ENCODE measurements around the gene TARBP1. TPM values are rescaled to one million over a fixed set of nuclear protein-coding genes. Genes with fewer than 3 reads are reported as not detected.
A peak's percentile ranks its signal among the peaks of the same experiment; 100 is the strongest.

The TARBP1 gene
- total and polyA plus RNA-seq, 2 donors (not counting 1 experiment from before 2014, with no cell fraction given), result 35.4 to 71.5 TPM

DNA sequence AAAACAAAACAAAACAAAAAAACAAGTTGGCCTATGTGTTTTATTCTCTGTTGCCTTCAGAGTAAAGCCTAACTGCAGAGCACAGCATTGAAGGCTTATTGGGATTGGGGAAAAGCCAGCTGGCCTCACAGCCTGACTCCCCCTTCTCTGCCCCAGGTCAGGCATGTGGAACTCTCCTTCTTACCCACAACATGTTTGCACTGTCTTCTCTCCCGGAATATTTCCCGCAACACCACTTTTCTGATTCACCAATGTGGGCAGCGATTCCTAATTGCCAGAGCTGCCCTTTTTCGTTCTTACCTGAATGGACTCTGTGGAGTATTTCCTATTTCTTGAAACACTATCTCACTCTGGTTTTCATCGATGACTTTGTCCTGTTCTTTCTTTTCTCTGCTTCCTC is 2.8 kb upstream of the TARBP1 start:
- Histone ChIP-seq H3K4me2 (replicated peaks; ENCODE audit: low read depth, low read length, poor library complexity, severe bottlenecking) (no peak overlapping the region), H3K79me2 (ENCODE audit: control insufficient read depth, insufficient read depth, low read length) (peaks cover 3% of the 10 kb centered on the region), H3K9me3 (ENCODE audit: control extremely low read depth in 1 of 3, control insufficient read depth in 2 of 3, insufficient read depth in 1 of 3, low read length in 2 of 3) (no peaks in the 10 kb centered on the region), H3K4me1 (ENCODE audit: control insufficient read depth in 2 of 2, insufficient read depth in 2 of 2, low read length in 2 of 2) (peaks cover 11 to 16% of the 10 kb centered on the region in 2 donors), H4K20me1 (ENCODE audit: control insufficient read depth, insufficient read depth, low read length, poor library complexity, severe bottlenecking) (no peaks in the 10 kb centered on the region), H2AFZ (ENCODE audit: insufficient read depth, low read depth, low read length, poor library complexity, severe bottlenecking) (no peak overlapping the region), H3K9ac (ENCODE audit: low read length) (no peak overlapping the region), H3K27me3 (replicated peaks in 1 of 4; ENCODE audit: control extremely low read depth in 1 of 4, control insufficient read depth in 3 of 4, insufficient read depth in 4 of 4, low read length in 3 of 4) (no peaks in the 10 kb centered on the region), H3K27ac (ENCODE audit: low read length in 2 of 2) (no peak overlapping the region), H3K4me3 (ENCODE audit: control extremely low read depth in 1 of 5, extremely low read depth in 1 of 5, insufficient read depth in 1 of 5, low read depth in 2 of 5, low read length in 4 of 5) (no peak overlapping the region), H3K36me3 (replicated peaks in 1 of 2; ENCODE audit: control extremely low read depth in 1 of 2, control insufficient read depth in 1 of 2, extremely low read depth in 1 of 2, insufficient read depth in 2 of 2, low read length in 1 of 2) (no peaks in the 10 kb centered on the region)
- WGBS (ENCODE audit: insufficient coverage), result 98% methylated on average over 5 of the region's 5 CpGs
- H3K27ac Mint-ChIP-seq, result no peak overlapping the region
- ATAC-seq (ENCODE audit: low read depth) (no peak), DNase-seq (no peak)
- H3K4me3 Mint-ChIP-seq, result no peak overlapping the region
- peaks cover 16% of the 10 kb centered on the region for H3K4me1 Mint-ChIP-seq
- H3K27me3 Mint-ChIP-seq, result peaks cover 6% of the 10 kb centered on the region
- POLR2A ChIA-PET, result no interaction called here
- TF ChIP-seq, protein P1, sequence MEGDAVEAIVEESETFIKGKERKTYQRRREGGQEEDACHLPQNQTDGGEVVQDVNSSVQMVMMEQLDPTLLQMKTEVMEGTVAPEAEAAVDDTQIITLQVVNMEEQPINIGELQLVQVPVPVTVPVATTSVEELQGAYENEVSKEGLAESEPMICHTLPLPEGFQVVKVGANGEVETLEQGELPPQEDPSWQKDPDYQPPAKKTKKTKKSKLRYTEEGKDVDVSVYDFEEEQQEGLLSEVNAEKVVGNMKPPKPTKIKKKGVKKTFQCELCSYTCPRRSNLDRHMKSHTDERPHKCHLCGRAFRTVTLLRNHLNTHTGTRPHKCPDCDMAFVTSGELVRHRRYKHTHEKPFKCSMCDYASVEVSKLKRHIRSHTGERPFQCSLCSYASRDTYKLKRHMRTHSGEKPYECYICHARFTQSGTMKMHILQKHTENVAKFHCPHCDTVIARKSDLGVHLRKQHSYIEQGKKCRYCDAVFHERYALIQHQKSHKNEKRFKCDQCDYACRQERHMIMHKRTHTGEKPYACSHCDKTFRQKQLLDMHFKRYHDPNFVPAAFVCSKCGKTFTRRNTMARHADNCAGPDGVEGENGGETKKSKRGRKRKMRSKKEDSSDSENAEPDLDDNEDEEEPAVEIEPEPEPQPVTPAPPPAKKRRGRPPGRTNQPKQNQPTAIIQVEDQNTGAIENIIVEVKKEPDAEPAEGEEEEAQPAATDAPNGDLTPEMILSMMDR (IDR thresholded peaks at IDR 0.05), result no peak
- TF ChIP-seq EZH2 (IDR thresholded peaks at IDR 0.05; ENCODE audit: borderline replicate concordance, insufficient read depth, low read depth, low read length, poor library complexity, severe bottlenecking), result no peak
- CTCF ChIA-PET, result no interaction called here
- no peaks in the 10 kb centered on the region for H3K9me3 Mint-ChIP-seq (ENCODE audit: insufficient read depth)
- intact Hi-C loops (cut with micrococcal nuclease), result no loop called here

DNA sequence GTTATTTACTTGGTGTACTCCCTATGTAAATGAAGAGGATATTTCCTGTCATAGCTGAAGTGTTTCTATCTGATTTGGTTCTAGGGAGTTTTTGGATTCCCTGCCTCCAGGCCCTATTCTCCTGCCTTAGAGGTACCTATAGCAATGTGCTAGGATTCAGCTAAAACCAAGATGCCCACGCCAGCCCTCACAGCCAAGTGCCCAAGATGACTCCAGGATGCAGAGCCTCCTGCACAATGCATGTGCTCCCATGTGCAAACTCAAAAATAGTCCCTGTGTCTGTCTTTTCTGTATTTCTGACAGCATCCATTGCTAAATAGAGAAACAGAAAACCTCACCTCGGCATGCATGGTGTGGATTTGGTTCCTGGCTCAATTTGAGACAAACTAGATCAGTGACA is 887 bp upstream of the TARBP1 start:
- H3K4me1 Mint-ChIP-seq, result peaks cover 30% of the 10 kb centered on the region
- CTCF ChIA-PET, result no interaction called here
- POLR2A ChIA-PET, result no interaction called here
- Histone ChIP-seq H3K4me3 (ENCODE audit: control extremely low read depth in 1 of 5, extremely low read depth in 1 of 5, insufficient read depth in 1 of 5, low read depth in 2 of 5, low read length in 4 of 5) (no peak overlapping the region), H3K4me1 (ENCODE audit: control insufficient read depth in 2 of 2, insufficient read depth in 2 of 2, low read length in 2 of 2) (peaks cover 29 to 33% of the 10 kb centered on the region in 2 donors), H3K9ac (ENCODE audit: low read length) (no peak overlapping the region), H3K36me3 (replicated peaks in 1 of 2; ENCODE audit: control extremely low read depth in 1 of 2, control insufficient read depth in 1 of 2, extremely low read depth in 1 of 2, insufficient read depth in 2 of 2, low read length in 1 of 2) (no peaks in the 10 kb centered on the region), H3K79me2 (ENCODE audit: control insufficient read depth, insufficient read depth, low read length) (peaks cover 22% of the 10 kb centered on the region), H2AFZ (ENCODE audit: insufficient read depth, low read depth, low read length, poor library complexity, severe bottlenecking) (no peak overlapping the region), H3K27me3 (replicated peaks in 1 of 4; ENCODE audit: control extremely low read depth in 1 of 4, control insufficient read depth in 3 of 4, insufficient read depth in 4 of 4, low read length in 3 of 4) (no peaks in the 10 kb centered on the region), H3K9me3 (ENCODE audit: control extremely low read depth in 1 of 3, control insufficient read depth in 2 of 3, insufficient read depth in 1 of 3, low read length in 2 of 3) (peaks cover 0 to 4% (median 0%) of the 10 kb centered on the region in 3 donors), H3K4me2 (replicated peaks; ENCODE audit: low read depth, low read length, poor library complexity, severe bottlenecking) (no peak overlapping the region), H4K20me1 (ENCODE audit: control insufficient read depth, insufficient read depth, low read length, poor library complexity, severe bottlenecking) (no peaks in the 10 kb centered on the region), H3K27ac (ENCODE audit: low read length in 2 of 2) (no peak overlapping the region)
- intact Hi-C loops (cut with micrococcal nuclease), result loop anchor here (2.0 to 5.0 kb wide), 3 partner anchors 681 to 1022 kb away; partner anchors contain the start of genes B3GALNT2, RBM34 and TBCE
- no peak overlapping the region for H3K27ac Mint-ChIP-seq
- H3K9me3 Mint-ChIP-seq (ENCODE audit: insufficient read depth), result no peaks in the 10 kb centered on the region
- peaks cover 6% of the 10 kb centered on the region for H3K27me3 Mint-ChIP-seq
- H3K4me3 Mint-ChIP-seq, result peak overlapping the region; percentile 82
- DNase-seq (no peak), ATAC-seq (ENCODE audit: low read depth) (no peak)
- no peak for TF ChIP-seq EZH2 (IDR thresholded peaks at IDR 0.05; ENCODE audit: borderline replicate concordance, insufficient read depth, low read depth, low read length, poor library complexity, severe bottlenecking)
- TF ChIP-seq, protein P1 (IDR thresholded peaks at IDR 0.05), result no peak
- 90% methylated on average over 2 of the region's 2 CpGs for WGBS (ENCODE audit: insufficient coverage)
